Fibroblast of skin of back (primary cell): ENCODE results near the gene MCTP2.

Source experiments
- DNase-seq: peaks from one replicate; pipeline ENCODE4 v3.0.0-alpha.2; 2013

MCTP2 gene

DNA sequence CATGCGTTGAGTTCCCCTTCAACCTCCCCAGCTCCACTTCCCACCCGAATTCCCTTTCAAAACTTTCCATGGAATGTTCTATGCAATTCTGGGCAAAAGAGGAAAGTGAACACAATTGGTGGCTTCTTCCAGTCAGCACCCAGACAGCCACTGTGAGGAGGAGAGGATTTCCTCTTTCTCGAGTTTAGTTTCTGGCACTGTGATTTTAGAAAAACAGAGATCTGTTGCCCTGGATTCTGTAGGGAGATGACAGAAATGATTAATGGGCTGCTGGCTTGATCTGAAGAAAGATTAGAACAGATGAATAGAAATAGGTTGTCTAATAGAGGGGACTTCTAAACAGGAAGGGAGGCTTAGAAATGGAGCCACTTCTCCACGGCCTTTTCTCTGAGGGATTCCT is 172.0 kb downstream of the MCTP2 start:
- no peak for DNase-seq

DNA sequence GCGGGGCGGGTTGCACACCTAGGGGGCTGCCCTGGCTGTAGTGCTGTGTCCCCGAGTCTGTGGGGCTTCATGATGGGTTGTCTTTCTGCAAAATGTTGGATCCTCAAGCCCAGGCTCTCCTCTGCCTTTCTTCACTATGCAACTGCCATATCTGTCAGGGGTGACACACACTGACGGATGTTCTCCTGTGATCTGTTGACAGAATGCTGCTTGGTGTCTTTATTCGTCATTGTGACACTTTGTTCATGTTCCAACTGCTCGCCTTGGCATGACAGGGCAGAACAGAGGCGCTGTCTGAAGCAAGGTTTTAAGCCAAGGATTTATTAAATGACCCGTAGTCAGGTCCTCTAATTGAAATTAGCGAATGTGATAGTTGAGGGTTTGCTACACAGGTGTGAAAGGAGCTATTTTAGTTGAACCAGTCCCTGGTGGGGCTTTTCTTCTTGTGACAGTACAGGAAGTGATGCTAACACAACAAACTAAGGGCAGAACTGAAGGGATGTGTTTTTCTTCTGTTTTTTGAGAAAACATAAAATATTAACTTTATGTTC is 173.4 kb downstream of the MCTP2 start:
- DNase-seq, result no peak

DNA sequence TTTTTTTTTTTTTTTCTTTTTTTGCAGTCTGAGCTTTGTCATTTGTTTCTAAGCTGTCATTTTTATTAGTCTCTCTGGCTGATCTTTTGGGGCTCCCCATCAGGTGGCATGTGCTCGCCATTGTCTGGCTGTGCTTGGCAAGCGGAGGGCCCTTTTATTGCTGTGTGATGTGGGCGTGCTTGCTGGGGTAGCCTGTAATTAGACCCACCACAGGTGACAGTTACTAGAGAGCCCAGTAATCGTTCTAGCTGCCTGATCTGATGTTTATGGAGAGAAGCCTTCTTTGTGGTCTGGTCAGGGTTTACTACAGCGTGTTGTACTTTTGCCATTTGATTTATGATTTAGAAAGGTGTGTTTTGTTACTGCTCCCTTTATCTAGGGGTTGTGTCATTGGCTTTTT is 179.9 kb downstream of the MCTP2 start:
- DNase-seq, result no peak

DNA sequence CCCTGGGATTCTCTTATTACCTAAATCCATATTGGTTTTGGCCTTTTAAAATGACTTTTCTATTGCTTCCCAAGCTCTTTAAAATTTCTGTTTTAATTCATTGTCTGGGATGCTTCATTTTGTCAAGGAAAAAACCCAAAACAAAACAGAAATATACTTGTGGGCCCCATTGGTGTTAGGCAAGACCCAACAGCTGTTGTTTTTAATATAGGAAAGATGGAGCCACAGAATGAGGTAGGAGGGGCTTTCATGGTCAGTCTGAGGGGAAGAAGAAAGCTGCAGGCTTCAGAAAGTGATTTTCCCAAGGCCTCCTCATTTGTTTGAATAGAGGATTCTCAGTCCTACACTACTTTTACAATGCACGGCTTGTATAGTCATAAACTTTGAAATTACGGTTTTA is 180.5 kb downstream of the MCTP2 start:
- DNase-seq, result no peak

DNA sequence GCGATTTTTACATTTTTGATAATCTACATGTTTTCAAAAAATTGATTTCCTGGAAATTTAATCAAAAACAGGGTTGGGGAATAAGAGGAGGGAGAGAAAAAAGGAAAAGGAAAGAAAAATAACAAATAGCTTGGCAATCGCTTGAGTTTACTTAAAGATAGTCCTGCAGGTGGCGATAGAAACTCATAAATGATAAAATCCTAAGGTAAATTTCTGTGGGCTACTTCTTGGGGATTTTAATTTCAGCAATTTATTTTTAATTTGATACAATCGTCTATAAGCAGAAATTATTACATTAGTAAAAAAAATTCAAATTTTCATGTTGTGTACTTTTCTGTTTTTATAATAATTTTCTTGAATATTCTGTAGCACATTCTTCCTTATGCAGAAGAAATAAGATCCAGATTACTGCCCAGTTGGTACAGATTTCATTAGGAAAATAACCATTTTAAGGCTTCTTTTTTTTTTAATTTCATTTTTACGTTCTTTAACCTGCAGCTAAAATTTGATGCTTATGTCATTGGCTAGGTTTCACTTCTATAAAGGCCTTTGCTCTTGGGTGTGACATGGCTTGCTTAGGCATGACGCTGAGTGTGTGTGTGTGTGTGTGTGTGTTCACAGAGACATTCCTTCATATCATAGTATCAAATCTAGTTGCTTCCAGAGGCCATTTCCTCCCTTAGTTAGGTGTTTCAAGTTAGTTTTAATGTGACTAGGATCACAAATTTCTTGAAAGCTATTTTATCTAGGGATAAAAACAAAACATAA is 181.8 kb downstream of the MCTP2 start:
- no peak for DNase-seq

DNA sequence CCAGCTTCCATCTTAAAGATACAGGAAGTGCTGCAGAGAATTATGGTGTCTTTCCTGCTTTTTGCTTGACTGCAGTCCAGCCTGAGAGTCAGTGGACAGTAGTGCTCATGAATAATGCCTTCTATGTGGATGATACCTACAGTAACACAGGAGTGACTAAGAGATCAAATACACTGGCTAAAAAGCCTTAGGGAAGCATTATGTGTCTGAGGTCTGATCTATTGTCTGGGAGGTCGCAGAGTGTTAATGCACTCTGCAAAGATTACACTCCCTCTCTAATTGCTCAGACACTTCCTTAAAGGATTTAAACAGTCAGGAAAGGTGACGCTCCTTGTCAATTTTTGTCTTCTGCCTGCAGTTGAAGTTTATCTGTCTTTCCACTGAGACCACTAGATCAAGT is 183.6 kb downstream of the MCTP2 start:
- DNase-seq, result no peak

DNA sequence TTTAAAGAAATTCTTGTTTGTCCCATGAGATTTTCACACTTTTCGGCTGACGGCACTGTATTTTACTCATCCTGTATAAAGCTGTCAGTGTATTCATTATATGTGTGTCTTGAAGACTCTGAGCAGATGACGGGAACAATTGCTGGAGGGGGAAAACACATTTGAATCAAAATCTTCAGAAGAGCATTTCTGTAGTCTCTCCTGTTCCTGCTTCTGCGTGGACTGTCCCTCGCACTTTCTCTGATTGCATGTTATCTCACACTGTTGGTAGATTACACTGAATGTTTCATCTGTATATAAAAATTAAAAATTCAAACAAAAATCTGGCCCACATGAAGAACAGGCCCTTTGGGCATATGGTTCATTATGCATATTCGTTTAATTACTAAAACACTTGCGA is 184.9 kb downstream of the MCTP2 start:
- no peak for DNase-seq

DNA sequence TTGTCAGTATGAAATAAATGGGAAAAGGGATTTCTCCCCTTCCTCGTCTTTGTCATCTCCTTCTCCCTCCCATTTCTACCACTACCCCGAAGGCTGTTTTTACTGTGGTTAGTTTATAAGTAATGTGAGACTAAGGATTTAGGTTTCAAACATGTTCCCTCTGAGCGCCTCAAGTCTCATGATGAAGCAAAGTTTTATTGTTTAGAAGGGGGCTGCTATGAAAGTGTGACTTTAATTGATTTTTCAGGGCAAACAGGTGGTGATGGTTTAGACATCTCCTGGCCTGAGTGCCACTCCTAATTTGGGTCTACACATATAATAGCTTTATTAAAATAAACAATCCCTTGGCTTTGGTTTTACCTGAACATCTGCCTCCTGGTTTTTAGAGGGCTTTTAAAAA is 185.5 kb downstream of the MCTP2 start:
- DNase-seq, result no peak

DNA sequence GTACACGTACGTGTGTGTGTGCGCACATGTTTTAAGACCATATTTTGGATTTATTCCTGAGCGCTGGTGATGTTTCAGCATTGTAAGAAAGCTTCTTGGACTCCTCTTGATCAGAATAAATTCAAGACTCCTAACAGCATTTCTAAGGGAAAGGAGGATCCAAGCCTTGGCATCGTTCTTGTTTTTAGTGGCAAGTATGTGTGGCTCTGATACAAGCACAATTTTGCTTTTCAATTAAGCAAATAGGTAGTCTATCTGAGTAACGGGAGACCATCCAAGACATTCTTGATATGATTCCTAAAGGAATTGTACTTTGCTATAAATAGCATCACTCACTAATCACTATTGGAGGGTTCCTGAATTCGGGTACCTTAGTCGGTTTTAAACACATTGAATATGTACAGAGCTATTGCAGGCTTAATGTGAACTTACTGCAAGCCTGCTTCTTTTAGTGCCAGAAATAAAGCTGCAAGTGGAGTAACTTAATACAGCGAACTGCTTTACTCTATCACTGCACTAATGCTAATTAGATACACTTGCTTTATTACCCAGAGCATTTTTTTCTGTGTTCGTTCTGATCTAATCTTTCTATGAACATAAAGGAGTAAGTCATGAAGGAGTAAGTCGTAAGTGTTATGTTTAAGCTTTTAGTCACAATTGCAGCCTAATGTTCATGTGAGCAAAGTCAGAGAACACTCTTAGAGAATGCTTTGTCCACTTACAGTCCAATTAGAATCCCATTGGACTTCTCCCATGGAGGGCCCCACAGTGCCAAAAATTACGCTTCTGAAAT is 186.3 kb downstream of the MCTP2 start:
- DNase-seq, result no peak

DNA sequence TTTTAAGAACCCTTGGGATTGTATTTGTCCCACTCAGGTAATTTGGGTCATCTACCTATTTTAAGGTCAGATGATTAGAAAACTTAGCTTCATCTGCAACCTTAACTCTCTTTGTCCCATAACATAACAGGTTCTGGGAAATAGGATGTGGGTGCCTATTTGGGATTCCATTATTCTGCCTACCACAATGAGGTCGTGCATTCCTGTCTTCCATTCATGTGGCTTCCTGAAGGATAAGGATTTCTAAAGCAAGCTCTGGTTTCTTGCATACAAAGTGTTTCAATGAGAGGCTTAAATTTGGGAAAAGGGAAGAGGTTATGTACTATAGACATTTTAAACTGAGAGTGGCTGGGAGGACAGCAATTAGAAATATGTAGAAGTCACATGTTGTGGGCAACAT is 190.3 kb downstream of the MCTP2 start:
- no peak for DNase-seq

DNA sequence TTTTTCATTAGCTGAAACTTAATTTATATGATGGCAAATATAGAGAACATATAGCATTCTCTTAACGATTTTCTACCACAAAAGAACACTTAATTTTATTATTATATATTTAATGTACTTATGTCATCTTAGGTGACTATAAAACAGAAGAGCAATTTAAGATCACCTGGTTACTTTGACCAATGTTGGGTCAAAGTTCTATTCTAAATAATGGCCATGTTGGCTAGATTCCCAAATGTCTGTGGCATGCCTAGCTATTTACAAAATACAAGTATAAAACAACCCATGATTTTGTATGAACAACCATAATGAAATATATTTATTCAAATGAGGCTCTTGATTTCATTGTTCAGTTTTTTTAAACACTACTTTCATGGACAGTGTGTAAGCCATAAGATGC is 200.9 kb downstream of the MCTP2 start:
- DNase-seq, result no peak

DNA sequence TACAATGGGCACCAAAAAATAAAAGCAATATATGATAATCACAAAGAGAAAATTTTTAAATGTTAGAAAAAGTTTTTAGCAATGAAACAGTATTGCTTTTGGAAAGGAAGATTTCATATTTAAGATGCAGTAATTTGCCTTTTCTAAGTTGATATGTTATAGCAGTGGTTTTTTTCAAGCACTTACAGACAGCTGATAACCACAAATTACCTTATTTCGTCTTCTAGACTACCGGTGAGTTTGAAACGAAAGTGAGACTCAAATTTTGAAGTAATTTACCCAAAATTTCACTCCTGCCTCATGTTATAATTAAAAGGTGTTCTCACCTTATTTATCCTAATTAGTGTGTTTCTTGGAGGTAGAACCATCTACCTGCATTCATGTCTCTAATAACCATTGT is 207.8 kb downstream of the MCTP2 start:
- no peak for DNase-seq

DNA sequence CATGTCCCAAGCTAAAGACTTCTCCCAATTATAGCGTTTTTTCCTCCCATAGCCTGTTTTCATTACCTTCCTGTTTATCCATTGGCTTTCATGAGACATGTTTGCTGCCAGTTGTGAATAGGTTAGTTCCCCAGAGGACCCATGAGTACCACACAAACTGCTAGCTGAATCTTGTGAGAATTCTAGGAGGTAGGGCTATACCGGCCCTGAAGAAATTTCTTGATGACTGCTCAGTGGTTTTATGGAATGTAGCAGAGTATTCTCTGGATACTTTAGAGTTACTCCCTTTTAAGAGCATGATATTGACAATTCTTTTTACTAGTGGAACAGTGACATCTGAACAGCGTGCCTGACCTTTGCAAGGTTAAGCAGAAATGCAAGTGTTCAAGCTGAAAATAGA is 210.4 kb downstream of the MCTP2 start:
- no peak for DNase-seq

DNA sequence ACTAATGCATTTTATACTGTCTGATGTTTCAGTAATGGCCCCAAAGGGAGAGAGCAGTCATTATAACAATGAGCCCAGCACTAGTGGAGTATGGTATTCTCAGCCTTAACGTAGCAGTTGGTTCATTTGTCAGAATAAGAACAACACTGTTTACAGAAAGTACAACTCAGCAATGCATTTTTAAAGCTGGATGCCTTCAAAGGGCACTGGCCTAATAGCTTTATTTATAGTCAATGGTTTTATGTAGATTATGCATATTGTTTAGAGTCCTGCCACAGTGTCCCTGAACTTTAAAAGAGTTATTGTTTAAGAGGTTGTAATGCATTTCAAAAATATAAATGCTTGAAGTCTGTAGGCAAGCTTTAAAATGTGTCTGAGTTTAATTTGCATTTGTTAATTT is 211.1 kb downstream of the MCTP2 start:
- no peak for DNase-seq

DNA sequence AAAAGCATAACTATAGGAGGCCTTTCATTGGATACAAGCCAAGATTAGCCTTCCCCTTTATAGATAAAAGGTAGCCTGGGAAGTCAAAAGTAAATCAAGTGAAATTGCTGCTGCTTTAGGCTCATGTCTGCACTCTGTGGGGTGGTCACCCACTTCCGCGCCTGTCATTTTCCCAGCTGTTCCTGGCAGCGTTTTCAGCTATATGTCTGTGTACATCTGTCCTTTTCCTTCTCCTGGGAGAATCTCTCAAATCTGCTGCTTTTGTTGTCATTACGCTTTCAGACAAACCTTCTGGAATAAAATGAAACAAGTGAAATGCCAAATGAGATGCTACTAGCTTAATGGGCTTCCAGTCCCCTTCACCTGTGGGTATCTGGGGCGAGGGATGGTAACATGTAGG is 211.8 kb downstream of the MCTP2 start:
- DNase-seq, result no peak

DNA sequence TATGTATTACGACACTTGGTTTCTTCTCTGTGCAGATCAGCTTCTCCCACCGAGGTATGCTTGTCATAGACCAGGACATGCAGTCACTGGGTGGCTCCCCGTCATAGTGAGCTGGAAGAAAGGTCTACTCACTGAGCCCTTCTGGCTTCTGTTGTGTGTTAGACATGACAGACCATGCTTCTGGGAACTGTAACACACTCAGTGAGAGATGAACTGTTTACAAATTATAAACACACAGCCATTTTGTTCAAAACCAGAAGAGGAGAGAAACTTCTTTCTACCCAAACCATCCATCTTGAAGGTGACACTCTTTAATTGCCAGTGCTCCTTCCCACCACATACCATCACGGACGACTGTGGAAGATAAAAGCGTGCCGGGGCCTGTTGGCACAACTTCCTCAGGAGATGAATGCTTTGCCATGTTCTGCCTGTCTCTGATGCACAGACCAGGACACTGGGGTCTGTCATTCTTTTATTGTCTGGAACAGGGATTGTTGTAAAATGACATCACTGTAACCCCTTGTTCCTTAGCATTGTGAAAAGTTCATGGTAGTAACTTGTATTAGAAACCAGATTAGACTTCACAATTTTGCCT is 214.3 kb downstream of the MCTP2 start:
- no peak for DNase-seq

DNA sequence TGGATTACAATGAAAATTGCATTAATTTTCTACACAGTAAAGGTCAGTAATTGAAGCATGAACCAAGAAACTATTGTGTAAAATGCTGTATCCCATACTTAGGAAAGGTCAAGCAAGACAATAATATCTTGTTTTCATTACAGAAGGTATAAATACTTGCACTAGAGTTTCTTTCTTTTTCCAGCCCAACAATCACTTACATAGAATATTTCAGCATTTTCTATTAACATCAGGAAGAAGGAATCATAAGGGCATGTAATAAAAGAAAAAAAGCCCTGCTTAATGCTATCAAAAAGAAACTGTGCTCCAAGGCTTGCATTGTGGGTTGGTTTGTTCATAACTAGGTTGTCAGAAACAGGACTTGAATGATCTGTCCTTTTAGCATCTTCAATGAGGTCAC is 215.1 kb downstream of the MCTP2 start:
- no peak for DNase-seq

DNA sequence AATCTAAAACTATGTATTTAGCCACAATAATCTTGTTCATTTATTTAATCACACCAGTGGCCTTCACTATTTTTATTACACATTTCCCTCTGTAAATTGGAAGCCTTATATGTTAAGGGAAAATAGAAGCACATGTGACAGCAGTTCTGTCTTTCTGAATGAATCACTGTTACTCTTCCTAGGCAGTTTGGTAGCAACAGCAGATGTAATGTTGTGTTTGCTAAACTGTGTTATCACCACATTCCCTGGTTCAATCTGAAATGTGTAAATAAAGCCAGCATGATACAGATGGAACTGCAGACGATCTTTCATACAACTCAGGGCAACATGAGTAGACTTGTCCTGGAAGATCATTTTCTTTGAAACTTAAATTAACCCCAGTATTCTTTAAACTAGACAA is 220.1 kb downstream of the MCTP2 start:
- DNase-seq, result no peak

DNA sequence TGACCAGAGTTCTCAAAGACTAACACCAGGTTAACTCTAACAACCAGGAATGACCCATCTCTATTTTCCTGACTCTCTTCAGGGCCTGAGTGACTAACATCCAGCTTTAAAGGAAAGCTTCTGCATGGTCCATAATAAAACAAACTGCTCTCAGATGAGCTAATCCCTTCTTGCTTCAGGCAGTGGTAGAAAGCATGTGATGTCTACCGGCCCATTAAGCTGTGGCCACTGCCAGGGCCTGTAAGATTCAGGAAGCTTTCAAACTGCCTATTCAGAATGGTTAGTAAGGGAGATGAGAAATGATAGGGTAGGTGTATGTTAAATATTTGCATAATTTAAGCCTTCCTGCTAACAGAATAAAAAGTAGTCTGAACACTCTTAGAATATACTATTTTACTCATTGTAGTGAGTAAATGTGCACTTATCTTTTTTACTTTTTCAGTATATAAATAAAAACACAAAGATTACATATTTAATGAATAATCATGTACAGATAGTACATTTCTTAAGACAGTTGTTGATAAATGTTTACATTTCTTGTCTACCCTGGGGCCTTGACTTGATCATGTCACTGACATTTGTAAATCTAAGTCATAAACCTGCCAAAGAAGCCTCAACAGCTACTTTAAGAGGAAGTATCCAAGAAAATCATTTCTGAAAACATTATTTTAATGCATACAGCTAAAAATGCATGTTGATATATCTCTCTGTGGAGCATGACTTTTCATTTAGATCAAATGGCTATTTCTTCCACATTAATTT is 222.0 kb downstream of the MCTP2 start:
- no peak for DNase-seq

DNA sequence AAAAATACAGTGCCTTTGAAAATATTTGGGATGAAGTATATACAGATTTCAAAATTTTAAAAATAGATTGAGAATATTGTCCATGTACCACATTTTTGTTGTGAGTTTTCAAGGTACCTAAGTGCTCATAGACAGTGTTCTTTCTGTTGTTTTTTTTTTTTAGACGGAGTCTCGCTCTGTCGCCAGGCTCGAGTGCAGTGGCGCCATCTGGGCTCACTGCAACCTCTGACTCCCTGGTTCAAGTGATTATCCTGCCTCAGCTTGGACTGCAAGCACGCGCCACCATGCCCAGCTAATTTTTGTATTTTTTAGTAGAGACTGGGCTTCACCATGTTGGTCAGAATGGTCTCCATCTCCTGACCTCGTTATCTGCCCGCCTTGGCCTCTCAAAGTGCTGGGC is 223.9 kb downstream of the MCTP2 start:
- no peak for DNase-seq

DNA sequence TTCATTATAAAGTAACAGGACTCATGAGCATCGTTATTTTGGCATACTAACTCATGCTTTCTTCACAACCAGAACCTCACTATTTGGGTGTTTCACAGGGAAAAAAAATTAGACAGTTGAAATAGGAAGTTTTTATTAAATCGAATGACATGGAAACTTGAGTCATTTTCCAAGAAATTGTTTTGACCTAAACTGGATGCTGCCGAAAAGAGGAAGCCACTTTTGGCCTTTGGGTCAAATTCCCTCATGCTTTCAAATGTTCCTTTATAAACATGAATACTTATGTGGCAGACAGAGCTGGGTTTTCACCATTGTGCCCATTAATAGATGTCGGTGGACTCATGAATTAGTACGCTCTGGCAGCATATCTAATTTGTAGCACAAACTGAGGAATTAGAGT is 224.9 kb downstream of the MCTP2 start:
- no peak for DNase-seq

DNA sequence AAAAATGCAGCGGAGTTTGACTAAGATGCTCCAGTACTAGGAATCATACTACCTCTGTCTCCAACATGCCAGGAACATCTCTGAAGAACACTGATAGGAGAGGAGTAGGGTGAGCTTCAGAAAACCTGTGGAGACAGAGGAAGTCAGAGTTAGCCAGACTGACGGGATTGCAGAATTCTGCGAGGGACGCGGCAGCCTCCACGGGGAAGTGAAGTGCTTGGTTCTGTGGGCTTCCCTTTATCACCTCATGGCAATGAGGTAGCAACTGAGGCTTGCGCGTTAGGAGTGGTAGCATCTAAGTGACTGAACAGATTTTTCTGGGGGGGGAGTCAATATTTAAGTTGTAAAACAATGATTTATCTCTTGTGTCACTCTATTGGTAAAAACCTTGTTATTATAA is 226.3 kb downstream of the MCTP2 start:
- no peak for DNase-seq

DNA sequence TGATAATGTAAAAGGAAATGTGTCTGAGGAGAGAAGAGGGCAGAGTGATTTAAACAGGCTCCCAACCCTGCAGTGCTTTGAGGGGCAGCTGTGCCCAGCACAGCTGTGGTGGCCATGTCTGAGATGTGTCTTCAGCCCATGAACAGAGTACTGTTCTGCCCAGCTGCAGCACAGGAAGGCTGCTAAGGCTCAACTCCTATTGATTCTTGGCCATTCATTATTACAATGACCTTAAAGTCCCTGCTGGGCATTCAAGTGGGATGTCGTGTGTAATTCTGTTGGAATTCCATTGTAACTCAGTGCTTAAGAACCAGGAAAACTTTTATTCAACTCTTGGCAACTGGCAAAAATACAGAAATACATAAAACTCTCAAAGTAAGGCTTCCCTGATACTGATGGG is 229.3 kb downstream of the MCTP2 start:
- DNase-seq, result no peak
